Fibroblast of lung (primary cell): ENCODE results near the gene GRAMD1A.

Experiments
- EZH2 ChIP-seq: IDR thresholded peaks from 2 replicates; pipeline ENCODE4 v1.5.1; 2012; ENCODE audit warnings: low read length, control low read depth, mild to moderate bottlenecking; ENCODE audit errors: missing control alignments
- TF ChIP-seq, protein P1 (sequence below), 2 donors: IDR thresholded peaks in 1 of 2; conservative IDR thresholded peaks in 1 of 2; 1 replicate in 1 of 2; 2 replicates in 1 of 2; pipeline ENCODE4 v1.5.1; 2011 to 2012; ENCODE audit warnings: low read length in 2 of 2, control low read depth in 1 of 2, inconsistent platforms in 1 of 2, low read depth in 1 of 2, mild to moderate bottlenecking in 1 of 2

DNA sequence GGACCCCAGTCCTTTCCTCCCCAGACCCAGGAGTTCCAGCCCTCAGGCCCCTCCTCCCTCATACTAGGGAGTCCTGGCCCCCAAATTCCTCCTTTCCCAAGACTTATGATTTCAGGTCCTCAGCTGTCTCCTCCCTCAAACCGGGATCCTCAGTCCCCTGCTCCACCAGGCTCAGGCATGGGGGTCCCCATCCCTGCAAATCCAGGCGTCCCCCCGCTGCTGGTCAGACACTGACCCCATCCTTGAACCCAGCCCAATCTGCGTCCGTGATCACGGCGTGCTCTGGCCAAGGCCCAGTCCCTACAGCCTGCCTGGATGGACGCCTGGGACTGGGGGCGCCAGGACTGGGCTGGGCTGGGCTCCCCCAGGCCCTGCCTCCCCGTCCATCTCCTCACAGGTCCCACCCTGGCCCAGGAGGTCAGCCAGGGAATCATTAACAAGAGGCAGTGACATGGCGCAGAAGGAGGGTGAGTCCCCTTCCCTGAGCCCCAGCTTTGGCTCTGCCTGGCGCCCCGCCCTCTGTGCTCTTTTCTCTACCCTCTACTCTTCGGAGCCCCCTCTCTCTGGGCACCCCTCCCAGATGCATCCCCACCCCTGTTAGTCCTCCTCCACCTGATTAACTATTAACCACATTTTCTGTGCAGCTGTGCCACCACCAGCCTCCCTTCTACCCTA is 42.1 kb downstream of the GRAMD1A start:
- TF ChIP-seq, protein P1, sequence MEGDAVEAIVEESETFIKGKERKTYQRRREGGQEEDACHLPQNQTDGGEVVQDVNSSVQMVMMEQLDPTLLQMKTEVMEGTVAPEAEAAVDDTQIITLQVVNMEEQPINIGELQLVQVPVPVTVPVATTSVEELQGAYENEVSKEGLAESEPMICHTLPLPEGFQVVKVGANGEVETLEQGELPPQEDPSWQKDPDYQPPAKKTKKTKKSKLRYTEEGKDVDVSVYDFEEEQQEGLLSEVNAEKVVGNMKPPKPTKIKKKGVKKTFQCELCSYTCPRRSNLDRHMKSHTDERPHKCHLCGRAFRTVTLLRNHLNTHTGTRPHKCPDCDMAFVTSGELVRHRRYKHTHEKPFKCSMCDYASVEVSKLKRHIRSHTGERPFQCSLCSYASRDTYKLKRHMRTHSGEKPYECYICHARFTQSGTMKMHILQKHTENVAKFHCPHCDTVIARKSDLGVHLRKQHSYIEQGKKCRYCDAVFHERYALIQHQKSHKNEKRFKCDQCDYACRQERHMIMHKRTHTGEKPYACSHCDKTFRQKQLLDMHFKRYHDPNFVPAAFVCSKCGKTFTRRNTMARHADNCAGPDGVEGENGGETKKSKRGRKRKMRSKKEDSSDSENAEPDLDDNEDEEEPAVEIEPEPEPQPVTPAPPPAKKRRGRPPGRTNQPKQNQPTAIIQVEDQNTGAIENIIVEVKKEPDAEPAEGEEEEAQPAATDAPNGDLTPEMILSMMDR (conservative IDR thresholded peaks at IDR 0.05 in 1 of 2, IDR thresholded peaks at IDR 0.05 in 1 of 2; ENCODE audit: low read depth in 1 of 2, low read length in 2 of 2) = no peak
- TF ChIP-seq EZH2 = no peak
